GM10266 (cell line): ENCODE results near the gene SF1.
A peak's percentile ranks its signal among the peaks of the same experiment; 100 is the strongest.
"Not testable (repeated sequence)": the region's sequence is repeated elsewhere in the genome, so short reads cannot be mapped to it uniquely, and the experiment has no call there.

ENCODE experiments used
- DNase-seq: peaks from one replicate; pipeline ENCODE4 v3.0.0; 2012; ENCODE audit errors: extremely low spot score
- TF ChIP-seq, protein P1 (sequence below): IDR thresholded peaks from 2 replicates; pipeline ENCODE4 v1.5.1; 2012; ENCODE audit warnings: mild to moderate bottlenecking, low read depth; ENCODE audit not compliant: control insufficient read depth, insufficient read depth; ENCODE audit errors: missing control alignments

SF1 gene, protein sequence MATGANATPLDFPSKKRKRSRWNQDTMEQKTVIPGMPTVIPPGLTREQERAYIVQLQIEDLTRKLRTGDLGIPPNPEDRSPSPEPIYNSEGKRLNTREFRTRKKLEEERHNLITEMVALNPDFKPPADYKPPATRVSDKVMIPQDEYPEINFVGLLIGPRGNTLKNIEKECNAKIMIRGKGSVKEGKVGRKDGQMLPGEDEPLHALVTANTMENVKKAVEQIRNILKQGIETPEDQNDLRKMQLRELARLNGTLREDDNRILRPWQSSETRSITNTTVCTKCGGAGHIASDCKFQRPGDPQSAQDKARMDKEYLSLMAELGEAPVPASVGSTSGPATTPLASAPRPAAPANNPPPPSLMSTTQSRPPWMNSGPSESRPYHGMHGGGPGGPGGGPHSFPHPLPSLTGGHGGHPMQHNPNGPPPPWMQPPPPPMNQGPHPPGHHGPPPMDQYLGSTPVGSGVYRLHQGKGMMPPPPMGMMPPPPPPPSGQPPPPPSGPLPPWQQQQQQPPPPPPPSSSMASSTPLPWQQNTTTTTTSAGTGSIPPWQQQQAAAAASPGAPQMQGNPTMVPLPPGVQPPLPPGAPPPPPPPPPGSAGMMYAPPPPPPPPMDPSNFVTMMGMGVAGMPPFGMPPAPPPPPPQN

DNA sequence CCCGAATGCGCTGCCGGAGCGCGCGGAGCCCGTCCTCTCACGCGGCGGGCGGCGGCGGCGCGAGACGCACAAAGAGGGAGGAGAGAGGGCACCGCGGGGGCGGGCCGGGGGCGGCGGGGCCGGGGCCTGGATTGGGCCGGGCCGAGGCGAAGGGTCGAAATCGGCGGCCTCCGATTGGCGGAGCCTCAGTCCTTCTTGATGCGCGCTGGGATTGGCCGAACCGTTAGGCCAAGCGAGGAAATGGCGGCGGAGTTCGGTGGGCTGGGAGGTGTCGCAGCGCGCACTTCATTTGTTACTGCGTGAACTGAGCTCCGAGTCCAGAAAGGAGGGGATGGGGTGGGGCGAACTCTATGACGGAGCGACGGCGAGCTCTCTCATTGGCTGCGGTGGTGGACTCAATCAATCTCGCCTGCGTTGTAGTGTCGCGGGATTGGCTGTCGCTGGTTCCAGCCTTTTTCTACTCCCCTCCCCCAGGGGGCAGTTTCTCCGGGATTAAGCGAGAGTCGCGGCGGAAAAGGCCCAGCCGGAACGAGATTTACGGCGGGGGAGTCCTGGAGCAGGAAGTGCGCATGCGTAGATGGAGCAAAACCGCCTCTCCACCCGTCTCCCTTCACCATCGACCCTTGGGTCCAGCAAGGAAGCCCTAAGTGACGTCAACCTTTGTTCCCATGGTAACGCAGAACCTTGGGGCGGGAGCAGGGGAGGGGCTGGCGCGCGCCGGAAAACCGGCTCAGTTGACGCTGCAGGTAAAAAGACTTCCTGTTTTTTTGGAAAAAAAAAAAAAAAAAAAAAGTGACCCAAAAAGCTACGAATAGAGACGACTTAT lies at the start of gene SF1:
Gene SF1, minus strand, starts transcription at position 70 of the 826 bp plus-strand sequence. CDS start 150 bp downstream, outside the sequence.
- peak; percentile 98 for DNase-seq
- TF ChIP-seq, protein P1, sequence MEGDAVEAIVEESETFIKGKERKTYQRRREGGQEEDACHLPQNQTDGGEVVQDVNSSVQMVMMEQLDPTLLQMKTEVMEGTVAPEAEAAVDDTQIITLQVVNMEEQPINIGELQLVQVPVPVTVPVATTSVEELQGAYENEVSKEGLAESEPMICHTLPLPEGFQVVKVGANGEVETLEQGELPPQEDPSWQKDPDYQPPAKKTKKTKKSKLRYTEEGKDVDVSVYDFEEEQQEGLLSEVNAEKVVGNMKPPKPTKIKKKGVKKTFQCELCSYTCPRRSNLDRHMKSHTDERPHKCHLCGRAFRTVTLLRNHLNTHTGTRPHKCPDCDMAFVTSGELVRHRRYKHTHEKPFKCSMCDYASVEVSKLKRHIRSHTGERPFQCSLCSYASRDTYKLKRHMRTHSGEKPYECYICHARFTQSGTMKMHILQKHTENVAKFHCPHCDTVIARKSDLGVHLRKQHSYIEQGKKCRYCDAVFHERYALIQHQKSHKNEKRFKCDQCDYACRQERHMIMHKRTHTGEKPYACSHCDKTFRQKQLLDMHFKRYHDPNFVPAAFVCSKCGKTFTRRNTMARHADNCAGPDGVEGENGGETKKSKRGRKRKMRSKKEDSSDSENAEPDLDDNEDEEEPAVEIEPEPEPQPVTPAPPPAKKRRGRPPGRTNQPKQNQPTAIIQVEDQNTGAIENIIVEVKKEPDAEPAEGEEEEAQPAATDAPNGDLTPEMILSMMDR = no peak

DNA sequence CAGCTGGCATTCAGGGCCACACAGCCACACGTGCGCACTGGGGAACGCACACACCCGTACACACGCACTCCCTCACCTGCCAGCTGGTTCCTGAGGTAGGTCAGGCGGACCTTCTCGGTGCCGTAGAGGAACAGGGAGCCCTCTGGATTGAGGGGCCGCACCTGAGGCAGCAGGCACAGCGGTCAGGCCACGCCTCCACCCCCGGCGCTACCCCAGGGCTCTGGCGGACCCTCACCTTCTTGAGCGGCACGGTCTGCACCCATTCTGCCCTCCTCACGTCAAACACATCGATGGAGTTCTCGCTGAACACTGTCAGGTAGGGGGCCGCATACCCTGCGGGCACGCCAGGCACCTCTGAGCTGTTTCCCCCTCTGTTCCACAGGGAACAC lies 49.1 kb upstream of the SF1 start:
- no peak for DNase-seq
- TF ChIP-seq, protein P1 = no peak

DNA sequence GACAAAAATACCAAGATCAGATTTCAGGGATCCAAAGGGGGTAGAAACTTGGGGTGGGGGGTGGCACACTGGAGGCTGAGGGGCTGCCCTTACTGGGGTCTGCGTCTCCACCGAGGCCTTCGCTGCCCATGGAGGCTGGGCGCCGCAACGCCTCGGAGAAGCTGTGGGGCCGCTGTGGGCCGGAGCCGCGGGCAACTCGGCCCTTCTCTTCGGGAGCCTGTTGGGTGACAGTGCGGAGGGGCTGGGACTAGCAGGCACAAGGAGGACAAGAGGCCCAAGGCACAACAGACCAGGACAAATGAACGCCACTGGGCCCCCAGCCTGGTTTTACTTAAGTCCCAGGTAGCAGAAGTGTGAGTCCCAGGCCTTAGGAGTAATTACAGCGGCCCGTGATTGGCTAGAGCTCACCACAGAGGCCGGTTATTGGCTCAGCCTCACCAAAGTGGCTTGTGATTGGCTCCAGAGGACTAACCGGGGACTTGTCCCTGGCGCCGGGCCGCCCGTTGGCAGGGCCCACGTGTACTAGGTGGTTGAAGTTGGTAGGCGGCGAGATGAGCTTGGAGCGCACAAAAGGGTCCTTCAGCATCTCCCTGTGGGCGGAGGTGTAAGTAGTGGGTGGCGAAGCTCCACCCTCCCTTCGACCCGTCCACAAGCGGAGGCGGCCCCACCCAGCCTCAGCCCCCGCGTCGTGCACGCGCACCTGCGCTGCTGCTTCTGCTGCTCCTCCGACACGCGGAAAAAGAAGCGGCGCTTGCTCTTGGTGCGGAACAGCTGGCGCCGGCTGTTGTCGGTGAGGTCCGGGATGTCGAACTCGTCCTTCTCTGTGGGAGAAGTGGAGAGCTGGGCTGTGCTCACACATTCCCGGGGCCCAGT lies 48.5 kb upstream of the SF1 start:
- DNase-seq = no peak
- TF ChIP-seq, protein P1 = no peak

DNA sequence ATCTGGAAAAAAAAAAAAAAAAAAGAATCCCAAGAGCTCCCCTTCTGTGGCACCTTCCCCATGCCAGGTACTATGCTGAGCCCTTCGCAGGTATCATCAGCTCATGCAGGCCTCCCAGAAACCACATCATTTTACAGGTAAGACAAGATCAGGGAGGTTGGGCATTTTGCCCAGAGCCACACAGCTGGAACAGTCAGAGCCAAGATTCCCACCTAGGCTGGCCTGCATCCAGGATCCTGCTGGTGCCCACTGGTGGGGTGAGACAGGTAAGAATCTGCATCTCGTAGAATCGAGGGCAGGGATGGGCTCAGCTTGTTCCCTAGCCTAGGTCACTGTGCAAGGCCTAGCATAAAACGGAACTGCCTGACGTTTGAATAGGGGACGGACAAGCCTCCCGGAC lies 47.7 kb upstream of the SF1 start:
- TF ChIP-seq, protein P1 = no peak
- DNase-seq = no peak

DNA sequence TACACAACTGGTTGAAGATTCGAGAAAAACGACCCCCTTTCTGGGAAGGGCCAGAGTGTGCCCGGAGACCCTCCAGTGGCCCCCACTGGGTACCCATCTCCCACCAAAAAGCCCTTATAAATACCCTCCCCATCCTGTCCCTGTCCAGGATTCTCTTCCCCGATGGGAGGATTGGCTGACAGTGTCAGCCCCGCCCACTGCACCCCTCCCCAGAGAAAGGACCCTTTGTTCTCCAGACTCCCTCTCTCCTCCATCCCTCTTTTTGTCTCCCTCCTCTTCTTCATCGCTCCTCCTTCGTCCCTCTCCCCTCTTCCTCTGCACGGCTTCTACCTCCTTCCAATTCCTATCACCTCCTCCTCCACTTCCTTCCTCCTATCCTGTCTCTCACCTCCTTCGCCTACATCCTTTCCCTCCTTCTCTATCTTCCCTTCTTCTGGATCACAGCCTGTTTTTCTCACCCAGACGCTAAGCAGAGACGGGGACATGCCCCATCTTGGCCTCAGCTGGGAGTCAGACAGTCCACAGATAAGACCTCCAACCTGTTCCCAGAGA lies 45.3 kb upstream of the SF1 start:
- TF ChIP-seq, protein P1 = no peak

DNA sequence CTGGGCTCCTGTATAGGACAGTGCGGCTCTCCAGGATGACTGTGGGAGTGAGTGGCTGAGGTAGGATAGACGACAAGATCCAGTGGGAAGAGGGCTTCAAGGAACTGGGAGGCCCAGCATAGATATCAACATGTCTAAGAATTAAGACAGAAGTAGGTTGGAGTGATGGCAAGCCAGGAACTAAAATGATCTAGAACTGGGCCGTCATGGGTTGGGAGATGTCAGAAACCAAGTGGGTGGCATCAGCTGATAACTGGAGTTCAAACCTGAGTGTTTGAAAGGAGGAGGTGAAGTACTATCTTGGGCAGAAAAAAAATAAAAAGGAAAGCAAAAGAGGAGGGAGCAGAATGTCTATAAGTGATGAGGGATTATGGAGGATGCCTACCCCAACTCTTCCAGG lies 39.1 kb upstream of the SF1 start:
- TF ChIP-seq, protein P1 = no peak
- no peak for DNase-seq

More for the DNA sequence above, 45.3 kb upstream of the SF1 start:
- no peak for DNase-seq

DNA sequence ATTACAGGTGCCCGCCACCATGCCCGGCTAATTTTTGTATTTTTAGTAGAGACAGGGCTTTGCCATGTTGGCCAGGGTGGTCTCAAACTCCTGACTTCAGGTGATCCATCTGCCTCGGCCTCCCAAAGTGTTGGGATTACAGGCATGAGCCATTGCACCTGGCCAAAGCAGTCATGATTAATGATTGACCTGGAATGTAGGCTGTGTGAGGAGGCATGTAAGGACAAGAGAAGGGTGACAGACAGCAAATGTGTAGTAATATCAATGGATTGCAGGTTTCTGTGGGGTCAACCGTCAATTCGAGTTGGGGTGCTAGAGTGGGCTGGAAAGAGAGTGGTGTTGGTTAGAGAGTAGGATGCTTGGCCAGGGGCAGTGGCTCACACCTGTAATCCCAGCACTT lies 37.1 kb upstream of the SF1 start:
- not testable (repeated sequence) for DNase-seq
